DND-41 (cell line): ENCODE measurements around the gene ADRM1.

Source experiments
- CTCF ChIP-seq: IDR thresholded peaks from 2 replicates; pipeline ENCODE4 v1.5.1; 2012; ENCODE audit warnings: borderline replicate concordance, low read length, moderate library complexity, mild to moderate bottlenecking; ENCODE audit not compliant: poor library complexity, severe bottlenecking; ENCODE audit errors: extremely low read depth
- EZH2 ChIP-seq: IDR thresholded peaks from 3 replicates; pipeline ENCODE4 v1.6.1; 2012; ENCODE audit warnings: borderline replicate concordance, low read depth, mild to moderate bottlenecking, moderate library complexity, low read length, inconsistent platforms; ENCODE audit not compliant: severe bottlenecking

GRCh38 chr20:62347445-62347844, 44.6 kb downstream of the ADRM1 start:
- TF ChIP-seq EZH2 (no peak), CTCF (no peak)
